A549 treated with AZD9567 at 1 μM for 4 hours (cell line): ENCODE measurements around the gene IL26. TPM values are rescaled to one million over a fixed set of nuclear protein-coding genes. Genes with fewer than 3 reads are reported as not detected.

Experiments used
- total RNA-seq: library from RNA; stranded (reverse); fragments of 200-300 nt; extraction: Qiagen RNA extraction; gene quantifications from 5 replicates; pipeline ENCODE4 v1.2.3, GENCODE V29; 2022; ENCODE audit not compliant: insufficient read depth

The IL26 gene, protein sequence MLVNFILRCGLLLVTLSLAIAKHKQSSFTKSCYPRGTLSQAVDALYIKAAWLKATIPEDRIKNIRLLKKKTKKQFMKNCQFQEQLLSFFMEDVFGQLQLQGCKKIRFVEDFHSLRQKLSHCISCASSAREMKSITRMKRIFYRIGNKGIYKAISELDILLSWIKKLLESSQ
- total RNA-seq, result not detected in 5 replicates

DNA sequence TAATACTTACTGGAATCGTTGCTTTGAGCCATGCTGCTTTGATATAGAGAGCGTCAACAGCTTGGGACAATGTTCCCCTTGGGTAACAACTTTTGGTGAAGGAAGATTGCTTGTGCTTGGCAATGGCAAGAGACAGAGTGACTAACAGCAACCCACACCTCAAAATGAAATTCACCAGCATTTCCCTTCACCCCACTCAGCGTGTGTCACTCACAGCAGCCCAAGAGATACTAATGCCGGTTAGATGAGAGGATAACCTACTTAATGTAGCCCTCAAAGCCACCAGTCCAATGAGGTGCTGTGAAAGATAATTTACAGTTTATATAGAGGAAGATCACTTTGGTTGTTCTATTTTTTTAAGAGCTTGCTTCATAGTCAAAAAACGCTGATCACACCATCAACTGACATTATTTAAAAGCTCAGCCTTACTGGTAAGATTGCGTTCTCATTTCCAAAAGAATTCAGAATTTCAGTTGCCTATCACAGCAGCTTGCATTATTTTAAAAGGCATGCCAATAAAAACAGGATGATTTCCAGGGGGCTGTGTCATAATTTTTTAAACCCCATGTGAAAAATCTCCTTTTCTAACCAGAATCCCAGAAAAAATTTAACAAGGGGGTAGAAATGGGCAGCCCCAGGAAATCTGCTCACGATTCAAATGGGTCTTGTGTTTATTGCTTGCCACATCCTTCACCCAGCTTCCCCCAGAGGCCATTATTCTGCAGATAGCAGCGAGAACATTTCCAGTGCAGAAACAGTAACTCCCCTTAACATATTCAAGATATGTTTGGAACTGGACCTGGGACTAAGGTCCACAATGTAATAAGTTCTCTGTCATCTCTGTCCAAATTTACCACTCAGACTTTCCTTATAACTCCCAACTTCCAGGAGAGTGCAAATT lies at the start of gene IL26:
Gene IL26 (minus strand): TSS at position 235 of the 901 bp plus-strand sequence. CDS start 54 bp downstream, at position 181.

DNA sequence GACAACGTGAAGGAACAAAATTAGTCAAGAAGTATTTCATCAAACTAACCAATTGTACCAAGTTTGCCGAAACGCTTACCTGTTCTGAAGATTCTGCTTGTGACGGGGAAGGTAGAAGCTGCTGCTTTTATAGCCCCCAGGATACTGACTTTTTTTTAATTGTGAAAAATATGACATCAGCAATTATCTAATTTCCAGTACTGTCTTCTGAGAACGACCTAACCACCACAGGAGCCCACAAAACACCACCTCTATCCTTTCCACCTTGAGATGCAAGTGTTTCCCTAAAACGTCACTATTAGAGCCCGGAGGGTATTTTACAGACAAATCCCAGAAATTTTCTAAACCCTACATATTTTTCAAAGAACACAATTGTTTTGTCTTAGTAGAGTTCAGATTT lies 27.9 kb upstream of the IL26 start, which contains the start of gene IL22:
Gene IL22 (minus strand): TSS at position 101 of the 400 bp plus-strand sequence. CDS start 156 bp downstream, outside the sequence.

DNA sequence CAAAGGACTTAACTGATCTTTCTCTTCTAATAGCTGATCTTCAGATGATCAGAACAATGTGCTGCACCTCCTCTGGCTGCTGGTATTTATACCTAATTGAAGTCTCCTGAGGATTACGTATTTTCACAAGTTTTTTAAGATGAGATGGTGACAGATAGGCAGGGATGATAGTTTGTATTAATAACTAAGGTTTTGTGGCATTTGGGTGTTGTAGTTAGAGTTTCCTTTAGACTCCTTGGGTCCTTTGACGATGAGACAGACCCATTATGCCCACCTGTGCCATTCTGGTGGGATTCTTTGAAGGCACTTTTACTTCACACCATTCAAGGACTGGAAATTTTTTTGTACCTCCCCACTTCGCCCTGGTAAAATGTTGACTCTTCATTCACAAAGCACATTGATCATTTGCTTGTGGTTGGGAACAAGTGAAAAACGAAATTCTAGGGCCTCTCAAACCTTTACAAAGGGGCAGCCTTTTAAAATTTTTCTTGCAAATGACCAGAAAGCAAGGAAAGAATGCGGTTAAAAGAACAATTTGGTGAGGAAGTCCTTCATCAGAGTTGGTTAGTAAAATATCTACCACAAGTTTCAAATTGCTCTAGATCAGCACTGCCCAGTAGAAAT lies 65.8 kb downstream of the IL26 start, which contains the start of gene IFNG:
Gene IFNG (minus strand): TSS at position 60 of the 624 bp plus-strand sequence. CDS start 125 bp downstream, outside the sequence.

Other genes starting within 250 kb of the IL26 start
- gene IFNG-AS1, start 236.4 kb downstream of the IL26 start, total RNA-seq, result not detected in 5 replicates
- not detected in 5 replicates for gene IFNG, start 66.1 kb downstream of the IL26 start, total RNA-seq
- not detected in 5 replicates for gene IL22, start 27.8 kb upstream of the IL26 start, total RNA-seq
- 6.0 to 8.1 TPM (median 7.5 TPM) in 5 replicates for gene MDM1, start 106.6 kb upstream of the IL26 start, total RNA-seq